GM18519 (cell line): ENCODE data around the gene AP1G2.
"Not testable (repeated sequence)": the region's sequence is repeated elsewhere in the genome, so short reads cannot be mapped to it uniquely, and the experiment has no call there.

Experiments used
- ATAC-seq: cut with Tn5 transposase; IDR thresholded peaks from one replicate; pipeline ENCODE4 v1.9.1; 2021; ENCODE audit warnings: mild to moderate bottlenecking, moderate library complexity; ENCODE audit not compliant: unreplicated experiment, low FRiP score

Gene AP1G2

GRCh38 chr14:23600322-23600707 lies 32.7 kb upstream of the AP1G2 start:
- no peak for ATAC-seq

GRCh38 chr14:23594191-23594590 lies 26.6 kb upstream of the AP1G2 start:
- not testable (repeated sequence) for ATAC-seq

- no peak for ATAC-seq
Measured at GRCh38 chr14:23590198-23590597, 22.6 kb upstream of the AP1G2 start.

GRCh38 chr14:23589606-23590005 lies 22.0 kb upstream of the AP1G2 start:
- no peak for ATAC-seq

- ATAC-seq: peak; percentile 83
Measured at GRCh38 chr14:23588884-23589598, 21.4 kb upstream of the AP1G2 start.

GRCh38 chr14:23584527-23585203 lies 17.1 kb upstream of the AP1G2 start:
- ATAC-seq: not testable (repeated sequence)

GRCh38 chr14:23583761-23584526 lies 16.4 kb upstream of the AP1G2 start:
- ATAC-seq: not testable (repeated sequence)

GRCh38 chr14:23582906-23583760 lies 15.5 kb upstream of the AP1G2 start:
- no peak for ATAC-seq

GRCh38 chr14:23580948-23581281 lies 13.3 kb upstream of the AP1G2 start:
- ATAC-seq: no peak

GRCh38 chr14:23580152-23580926 lies 12.7 kb upstream of the AP1G2 start:
- no peak for ATAC-seq

- no peak for ATAC-seq
Measured at GRCh38 chr14:23579739-23580138, 12.1 kb upstream of the AP1G2 start.

GRCh38 chr14:23579311-23579630 lies 11.7 kb upstream of the AP1G2 start:
- no peak for ATAC-seq

GRCh38 chr14:23578560-23579310 lies 11.1 kb upstream of the AP1G2 start, which contains the start of gene JPH4:
Gene JPH4, minus strand, starts transcription at chr14:23578790. Its CDS starts 1,337 bp downstream, at chr14:23577453.
- ATAC-seq: no peak

- no peak for ATAC-seq
Measured at GRCh38 chr14:23577710-23578392, 10.3 kb upstream of the AP1G2 start.

- ATAC-seq: no peak
Measured at GRCh38 chr14:23577004-23577681, 9.6 kb upstream of the AP1G2 start.

GRCh38 chr14:23573384-23574015 lies 5.9 kb upstream of the AP1G2 start:
- no peak for ATAC-seq

- ATAC-seq: no peak
Measured at GRCh38 chr14:23572836-23573235, 5.2 kb upstream of the AP1G2 start.

GRCh38 chr14:23572524-23572828 lies 4.9 kb upstream of the AP1G2 start:
- ATAC-seq: no peak
